Aorta (tissue), 4 donors: Measurements from ENCODE around the gene COMTD1. TPM values are rescaled to one million over a fixed set of nuclear protein-coding genes. Genes with fewer than 3 reads are reported as not detected.

Source experiments
- polyA plus RNA-seq, 2 donors: library from polyadenylated mRNA; stranded (reverse); fragments of 200-250 nt; gene quantifications; one replicate each; pipeline ENCODE4 v1.2.3, GENCODE V29; 2013
- total RNA-seq, 2 donors: library from RNA; stranded (reverse); fragmentation: NEBNext Ultra II Directional; extraction: Animal tissue kit (Norgen Biotek cat#: 25700); gene quantifications; one replicate each; pipeline ENCODE4 v1.2.1, GENCODE V29; 2021
- donor health status: healthy with polysubstance abuse.
- donor health status: Bipolar disorder and iron deficiency.
- donor health status: DM: no; HTN: no; CAD: no.
- donor health status: DM: yes; HTN: yes; CAD: no.

The COMTD1 gene
- total and polyA plus RNA-seq, 4 donors = 12.9 to 60.8 (median 22.7) TPM

Other genes with a start within 250 kb of the COMTD1 start
- 10 to 100 TPM; 33.6 to 37.5 TPM for gene SAMD8, start 124.3 kb downstream of the COMTD1 start, total RNA-seq
- gene SAMD8, start 124.3 kb downstream of the COMTD1 start, polyA plus RNA-seq = 10 to 100 TPM in 1 of 2 donors, 1 to 10 TPM in 1; 6.8 to 10.0 TPM
- 100 to 1,000 TPM; 103 to 108 TPM for gene VDAC2, start 25.2 kb downstream of the COMTD1 start, total RNA-seq
- gene VDAC2, start 25.2 kb downstream of the COMTD1 start, polyA plus RNA-seq = 100 to 1,000 TPM; 120 to 183 TPM
- gene ZNF503, start 165.8 kb upstream of the COMTD1 start, total RNA-seq = 10 to 100 TPM; 15.7 to 32.1 TPM
- gene ZNF503, start 165.8 kb upstream of the COMTD1 start, polyA plus RNA-seq = 10 to 100 TPM in 1 of 2 donors, 1 to 10 TPM in 1; 7.0 to 22.1 TPM
- 10 to 100 TPM; 17.9 to 25.7 TPM for gene LRMDA, start 195.7 kb upstream of the COMTD1 start, total RNA-seq
- gene LRMDA, start 195.7 kb upstream of the COMTD1 start, polyA plus RNA-seq = 10 to 100 TPM in 1 of 2 donors, 1 to 10 TPM in 1; 7.4 to 11.5 TPM